Activated CD8-positive, alpha-beta memory T cell treated with anti-CD3 and anti-CD28 coated beads for 24 hours (primary cell): ENCODE measurements around the gene DHODH.
"Not testable (repeated sequence)": the region's sequence is repeated elsewhere in the genome, so short reads cannot be mapped to it uniquely, and the experiment has no call there.

ENCODE experiments used
- DNase-seq: peaks from one replicate; pipeline ENCODE4 v3.0.0-alpha.2; 2020

Gene DHODH

GRCh38 chr16:72057313-72057712 is 48.8 kb downstream of the DHODH start:
- not testable (repeated sequence) for DNase-seq

- DNase-seq = not testable (repeated sequence)
Measured at GRCh38 chr16:72059060-72059459, 50.5 kb downstream of the DHODH start.

- no peak for DNase-seq
Measured at GRCh38 chr16:72060405-72060804, 51.9 kb downstream of the DHODH start.

- DNase-seq = no peak
Measured at GRCh38 chr16:72061564-72061963, 53.0 kb downstream of the DHODH start.

- DNase-seq = no peak
Measured at GRCh38 chr16:72064361-72064894, 55.9 kb downstream of the DHODH start.

- no peak for DNase-seq
Measured at GRCh38 chr16:72066747-72067146, 58.2 kb downstream of the DHODH start.

- DNase-seq = no peak
Measured at GRCh38 chr16:72068930-72069329, 60.4 kb downstream of the DHODH start.

- no peak for DNase-seq
Measured at GRCh38 chr16:72072514-72073342, 64.2 kb downstream of the DHODH start.

GRCh38 chr16:72073560-72074230 is 65.2 kb downstream of the DHODH start:
- no peak for DNase-seq

- DNase-seq = not testable (repeated sequence)
Measured at GRCh38 chr16:72075067-72075466, 66.5 kb downstream of the DHODH start.
